HG03565 (cell line): ENCODE results near the gene SH3PXD2B.
"Not testable (repeated sequence)": the region's sequence is repeated elsewhere in the genome, so short reads cannot be mapped to it uniquely, and the experiment has no call there.

Experiments
- ATAC-seq: cut with Tn5 transposase; IDR thresholded peaks from one replicate; pipeline ENCODE4 v1.9.1; 2021; ENCODE audit warnings: mild to moderate bottlenecking, moderate library complexity; ENCODE audit not compliant: unreplicated experiment

The SH3PXD2B gene

GRCh38 chr5:172347496-172348052 lies 106.8 kb downstream of the SH3PXD2B start:
- ATAC-seq = no peak

GRCh38 chr5:172345881-172346280 lies 108.4 kb downstream of the SH3PXD2B start:
- no peak for ATAC-seq

GRCh38 chr5:172344855-172345409 lies 109.4 kb downstream of the SH3PXD2B start:
- ATAC-seq = no peak

GRCh38 chr5:172343741-172344140 lies 110.6 kb downstream of the SH3PXD2B start:
- no peak for ATAC-seq

GRCh38 chr5:172342918-172343317 lies 111.4 kb downstream of the SH3PXD2B start:
- ATAC-seq = no peak

GRCh38 chr5:172339264-172340180 lies 114.8 kb downstream of the SH3PXD2B start:
- ATAC-seq = no peak

- ATAC-seq = no peak
Measured at GRCh38 chr5:172336676-172337285, 117.5 kb downstream of the SH3PXD2B start.

- ATAC-seq = no peak
Measured at GRCh38 chr5:172336264-172336663, 118.1 kb downstream of the SH3PXD2B start.

- ATAC-seq = no peak
Measured at GRCh38 chr5:172335721-172336120, 118.6 kb downstream of the SH3PXD2B start.

GRCh38 chr5:172334641-172335040 lies 119.7 kb downstream of the SH3PXD2B start:
- no peak for ATAC-seq

GRCh38 chr5:172334196-172334595 lies 120.1 kb downstream of the SH3PXD2B start:
- ATAC-seq = no peak

GRCh38 chr5:172326901-172327300 lies 127.4 kb downstream of the SH3PXD2B start:
- not testable (repeated sequence) for ATAC-seq

- no peak for ATAC-seq
Measured at GRCh38 chr5:172325452-172325851, 128.9 kb downstream of the SH3PXD2B start.

GRCh38 chr5:172322028-172322965 lies 132.0 kb downstream of the SH3PXD2B start:
- peak; percentile 52 for ATAC-seq

GRCh38 chr5:172321593-172321992 lies 132.7 kb downstream of the SH3PXD2B start:
- ATAC-seq = no peak

- ATAC-seq = no peak
Measured at GRCh38 chr5:172319708-172320441, 134.4 kb downstream of the SH3PXD2B start.

GRCh38 chr5:172315587-172316493 lies 138.5 kb downstream of the SH3PXD2B start:
- ATAC-seq = peak; percentile 56

GRCh38 chr5:172313915-172314314 lies 140.4 kb downstream of the SH3PXD2B start:
- no peak for ATAC-seq

- ATAC-seq = no peak
Measured at GRCh38 chr5:172312286-172312685, 142.0 kb downstream of the SH3PXD2B start.
